Panc1 (cell line): ENCODE measurements around the gene GRM7. TPM values are rescaled to one million over a fixed set of nuclear protein-coding genes. Genes with fewer than 3 reads are reported as not detected.

Experiments used
- ATAC-seq: fragments of 200-7000 bp; cut with Tn5 transposase; 2 replicates; pipeline ENCODE4 v1.9.1; 2020; ENCODE audit warnings: mild to moderate bottlenecking, moderate library complexity
- BruUV-seq: library from RNA; stranded (reverse); fragments of 400-500 nt; replicated peaks from 2 replicates; lab custom pipeline; 2021; lab: Mats Ljungman, UMichigan
- CTCF ChIA-PET: fragments of 300-600 bp; sonication (Branson Sonifier 250); formaldehyde crosslinking; loops from one replicate; lab custom pipeline; 2022; ENCODE audit warnings: antibody characterized with exemption; lab: Charles Lee
- POLR2A ChIA-PET: fragments of 300-600 bp; sonication (Branson Sonifier 250); formaldehyde crosslinking; loops from one replicate; lab custom pipeline; 2022; ENCODE audit warnings: antibody characterized with exemption; lab: Charles Lee
- DNase-seq: peaks from one replicate; pipeline ENCODE4 v3.0.0-alpha.2; 2010; ENCODE audit warnings: low read depth, low spot score
- H3K27ac ChIP-seq: 2 replicates; pipeline ENCODE4 v1.5.1; 2011; ENCODE audit warnings: mild to moderate bottlenecking, low read length, inconsistent platforms
- H3K27me3 ChIP-seq: fragments of 200-500 bp; sonication (Bioruptor generic); 2 replicates; pipeline ENCODE4 v1.6.0; 2014; ENCODE audit warnings: low read length, inconsistent platforms; ENCODE audit not compliant: control insufficient read depth, insufficient read depth
- H3K36me3 ChIP-seq: fragments of 200-500 bp; sonication (Bioruptor generic); 2 replicates; pipeline ENCODE4 v1.5.1; 2014; ENCODE audit warnings: inconsistent platforms, mild to moderate bottlenecking, low read length, moderate library complexity; ENCODE audit not compliant: control insufficient read depth, insufficient read depth
- H3K4me1 ChIP-seq: 2 replicates; pipeline ENCODE4 v1.5.1; 2011; ENCODE audit warnings: inconsistent platforms, mild to moderate bottlenecking, low read length, moderate library complexity; ENCODE audit not compliant: control insufficient read depth, insufficient read depth
- H3K4me3 ChIP-seq, 2 experiments: 2 replicates each; pipeline ENCODE4 v1.5.1; 2011 to 2012; ENCODE audit warnings: low read depth in 2 of 2, low read length in 2 of 2, mild to moderate bottlenecking in 2 of 2, inconsistent platforms in 1 of 2, moderate library complexity in 1 of 2
- H3K9me3 ChIP-seq: fragments of 200-500 bp; sonication (Bioruptor generic); 2 replicates; pipeline ENCODE4 v1.5.1; 2014; ENCODE audit warnings: low read depth, mild to moderate bottlenecking, inconsistent platforms, low read length, moderate library complexity; ENCODE audit not compliant: control insufficient read depth, insufficient read depth
- POLR2AphosphoS5 ChIP-seq: IDR thresholded peaks from 2 replicates; pipeline ENCODE4 v1.6.1; 2012; ENCODE audit warnings: mild to moderate bottlenecking, low read depth, low read length, moderate library complexity
- REST ChIP-seq, 2 experiments: IDR thresholded peaks; 2 replicates each; pipeline ENCODE4 v1.6.1; 2011 to 2012; ENCODE audit warnings: low read depth in 2 of 2, control low read depth in 1 of 2, low read length in 1 of 2, mild to moderate bottlenecking in 1 of 2, moderate library complexity in 1 of 2; ENCODE audit not compliant: insufficient read depth in 1 of 2
- SIN3A ChIP-seq: IDR thresholded peaks from 2 replicates; pipeline ENCODE4 v1.6.1; 2012; ENCODE audit warnings: low read depth, mild to moderate bottlenecking, low read length, moderate library complexity, borderline replicate concordance; ENCODE audit not compliant: insufficient read depth
- TCF7L2 ChIP-seq: IDR thresholded peaks from 2 replicates; pipeline ENCODE4 v1.6.1; 2011; ENCODE audit warnings: mild to moderate bottlenecking, low read depth, low read length, inconsistent platforms
- in situ Hi-C: cut with HindIII; loops from 2 replicates; pipeline ENCODE4 v1.10.0; 2016; ENCODE audit warnings: low sequenced_read_pairs, low pct_unique_long_range_greater_than_20kb
- intact Hi-C: fragments of 100-400 bp; cut with micrococcal nuclease; formaldehyde crosslinking; loops from one replicate; pipeline ENCODE4 v1.10.0; 2022; ENCODE audit not compliant: unreplicated experiment
- total RNA-seq: library from RNA; stranded (reverse); gene quantifications from one replicate; pipeline ENCODE4 v1.2.1, GENCODE V29; 2021; ENCODE audit not compliant: unreplicated experiment
- TF ChIP-seq, protein P1 (sequence below): fragments of 450-650 bp; IDR thresholded peaks from 2 replicates; pipeline ENCODE4 v1.5.1; 2017; ENCODE audit warnings: mild to moderate bottlenecking

The GRM7 gene
- total RNA-seq, 1 experiment from 2014 or later, result not detected

DNA sequence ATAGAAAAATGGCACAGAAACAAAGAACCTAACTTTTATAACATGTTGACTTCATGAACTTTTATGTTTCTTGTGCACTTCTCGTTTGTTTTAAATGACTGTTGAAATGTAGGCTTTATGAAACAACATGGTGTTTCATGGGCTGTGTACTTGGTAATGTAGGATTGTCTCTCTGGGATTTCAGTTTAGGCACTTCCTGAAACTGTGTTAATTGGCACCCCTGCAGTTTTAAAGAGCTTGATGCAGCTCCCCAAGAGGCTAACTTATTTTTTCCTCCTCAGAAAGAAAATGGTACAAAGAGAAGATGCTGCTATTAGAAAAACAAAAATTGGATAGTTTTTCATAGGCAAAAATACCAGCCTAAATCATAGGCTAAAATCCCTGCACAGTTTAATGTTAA is 239.2 kb downstream of the GRM7 start:
- H3K9me3 ChIP-seq, result peaks cover 7% of the 10 kb centered on the region; the same call in 1 of the 2 replicates
- in situ Hi-C loops (no loop called here), intact Hi-C loops (no loop called here)
- no peak overlapping the region for H3K27ac ChIP-seq
- H3K36me3 ChIP-seq, result no peaks in the 10 kb centered on the region
- no peak for ATAC-seq
- TF ChIP-seq TCF7L2 (no peak), POLR2AphosphoS5 (no peak), REST (IDR thresholded peaks at IDR 0.05; ENCODE audit: insufficient read depth in 1 of 2, low read depth in 2 of 2, low read length in 1 of 2) (no peak), SIN3A (no peak)
- TF ChIP-seq, protein P1, sequence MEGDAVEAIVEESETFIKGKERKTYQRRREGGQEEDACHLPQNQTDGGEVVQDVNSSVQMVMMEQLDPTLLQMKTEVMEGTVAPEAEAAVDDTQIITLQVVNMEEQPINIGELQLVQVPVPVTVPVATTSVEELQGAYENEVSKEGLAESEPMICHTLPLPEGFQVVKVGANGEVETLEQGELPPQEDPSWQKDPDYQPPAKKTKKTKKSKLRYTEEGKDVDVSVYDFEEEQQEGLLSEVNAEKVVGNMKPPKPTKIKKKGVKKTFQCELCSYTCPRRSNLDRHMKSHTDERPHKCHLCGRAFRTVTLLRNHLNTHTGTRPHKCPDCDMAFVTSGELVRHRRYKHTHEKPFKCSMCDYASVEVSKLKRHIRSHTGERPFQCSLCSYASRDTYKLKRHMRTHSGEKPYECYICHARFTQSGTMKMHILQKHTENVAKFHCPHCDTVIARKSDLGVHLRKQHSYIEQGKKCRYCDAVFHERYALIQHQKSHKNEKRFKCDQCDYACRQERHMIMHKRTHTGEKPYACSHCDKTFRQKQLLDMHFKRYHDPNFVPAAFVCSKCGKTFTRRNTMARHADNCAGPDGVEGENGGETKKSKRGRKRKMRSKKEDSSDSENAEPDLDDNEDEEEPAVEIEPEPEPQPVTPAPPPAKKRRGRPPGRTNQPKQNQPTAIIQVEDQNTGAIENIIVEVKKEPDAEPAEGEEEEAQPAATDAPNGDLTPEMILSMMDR, result no peak
- BruUV-seq, result no TSS peak
- DNase-seq, result no peak
- POLR2A ChIA-PET, result no interaction called here
- CTCF ChIA-PET, result no interaction called here
- H3K27me3 ChIP-seq, result no peaks in the 10 kb centered on the region
- H3K4me3 ChIP-seq, result no peak overlapping the region
- no peaks in the 10 kb centered on the region for H3K4me1 ChIP-seq

DNA sequence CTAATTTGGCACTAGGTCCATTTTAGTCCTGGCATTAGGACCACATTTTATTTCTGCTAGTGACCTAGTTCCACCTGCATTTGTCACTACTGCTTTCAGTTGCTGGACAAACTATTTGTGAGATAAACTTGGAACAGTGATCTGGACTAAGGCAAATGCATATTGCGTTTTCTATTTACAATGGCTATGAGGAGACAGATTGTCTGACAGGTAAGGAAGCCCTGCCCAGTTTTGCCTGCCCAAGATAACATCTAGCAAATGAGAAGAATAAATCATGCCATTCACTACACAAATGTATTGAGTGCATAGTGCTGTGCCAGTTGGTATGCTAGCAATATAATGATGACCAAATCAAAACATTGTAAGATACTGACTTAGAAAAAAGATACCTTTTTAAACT is 245.7 kb downstream of the GRM7 start:
- BruUV-seq, result no TSS peak
- H3K9me3 ChIP-seq, result no peaks in the 10 kb centered on the region
- POLR2A ChIA-PET, result no interaction called here
- CTCF ChIA-PET, result no interaction called here
- H3K4me1 ChIP-seq, result no peaks in the 10 kb centered on the region
- ATAC-seq (no peak), DNase-seq (no peak)
- H3K36me3 ChIP-seq, result no peaks in the 10 kb centered on the region
- no peak overlapping the region for H3K27ac ChIP-seq
- H3K27me3 ChIP-seq, result no peaks in the 10 kb centered on the region
- TF ChIP-seq SIN3A, result no peak
- TF ChIP-seq REST (IDR thresholded peaks at IDR 0.05; ENCODE audit: insufficient read depth in 1 of 2, low read depth in 2 of 2, low read length in 1 of 2), result no peak
- TF ChIP-seq, protein P1, result no peak
- no peak for TF ChIP-seq POLR2AphosphoS5
- TF ChIP-seq TCF7L2, result no peak
- in situ Hi-C loops, result no loop called here
- intact Hi-C loops, result no loop called here
- no peak overlapping the region for H3K4me3 ChIP-seq
